Measurements from ENCODE around the gene C16orf90.

C16orf90 gene

GRCh38 chr16:3486506-3487215 lies 8.6 kb downstream of the C16orf90 start:
- CTCF ChIA-PET = interaction anchor here (0.7 kb wide), 1 partner anchor 224 kb away, joined by 4 read pairs; no protein-coding TSS in a partner anchor

GRCh38 chr16:3485821-3486505 lies 9.3 kb downstream of the C16orf90 start:
- CTCF ChIA-PET = interaction anchor here (0.7 kb wide), 1 partner anchor 224 kb away, joined by 4 read pairs; no protein-coding TSS in a partner anchor

More at GRCh38 chr16:3486506-3487215, 8.6 kb downstream of the C16orf90 start:
- Histone ChIP-seq H3K9me3 (ENCODE audit: control insufficient read depth, insufficient read depth, low read depth, low read length) (no peaks in the 10 kb centered on the region), H3K4me3 (ENCODE audit: low read depth, low read length) (no peak overlapping the region), H3K27ac (ENCODE audit: extremely low read depth, low read depth, low read length) (no peak overlapping the region), H3K36me3 (ENCODE audit: control insufficient read depth in 2 of 2, insufficient read depth in 1 of 2, low read length in 2 of 2) (peaks cover 0 to 63% of the 10 kb centered on the region in 2 experiments; a peak in 1 of 3 replicates), H3K4me1 (ENCODE audit: control insufficient read depth, insufficient read depth, low read length) (no peaks in the 10 kb centered on the region)
- no peak for TF ChIP-seq ZSCAN30 (tag by site-specific recombination; IDR thresholded peaks at IDR 0.05)
- TF ChIP-seq ZIC2 (tag by site-specific recombination; IDR thresholded peaks at IDR 0.05) = peak; percentile 99
- POLR2A ChIA-PET = no interaction called here

GRCh38 chr16:3485097-3485745 lies 10.1 kb downstream of the C16orf90 start:
- ChIA-PET POLR2A (no interaction called here), CTCF (no interaction called here)
- no peak overlapping the region for H3K4me3 ChIP-seq (ENCODE audit: low read depth, low read length)
- H3K9me3 ChIP-seq (ENCODE audit: control insufficient read depth, insufficient read depth, low read depth, low read length) = no peaks in the 10 kb centered on the region
- H3K27ac ChIP-seq (ENCODE audit: extremely low read depth, low read depth, low read length) = no peak overlapping the region
- peaks cover 0 to 71% of the 10 kb centered on the region in 2 experiments; a peak in 2 of 3 replicates for H3K36me3 ChIP-seq (ENCODE audit: control insufficient read depth in 2 of 2, insufficient read depth in 1 of 2, low read length in 2 of 2)
- H3K4me1 ChIP-seq (ENCODE audit: control insufficient read depth, insufficient read depth, low read length) = no peaks in the 10 kb centered on the region
- no peak for TF ChIP-seq SP2 (tag by site-specific recombination; IDR thresholded peaks at IDR 0.05)
- no peak for TF ChIP-seq TCF7L2 (IDR thresholded peaks at IDR 0.05; ENCODE audit: borderline replicate concordance, low read depth, low read length)
- TF ChIP-seq KLF16 (tag by site-specific recombination; IDR thresholded peaks at IDR 0.05) = no peak
- no peak for TF ChIP-seq ZBTB1 (tag by site-specific recombination; IDR thresholded peaks at IDR 0.05)
- TF ChIP-seq ZNF19 (tag by site-specific recombination; IDR thresholded peaks at IDR 0.05; ENCODE audit: low read depth) = no peak
- no peak for TF ChIP-seq ZBTB11 (tag by site-specific recombination; conservative IDR thresholded peaks at IDR 0.05; ENCODE audit: low read depth)
- TF ChIP-seq OSR2 (tag by site-specific recombination; IDR thresholded peaks at IDR 0.05) = no peak
- no peak for TF ChIP-seq ZNF692 (tag by site-specific recombination; IDR thresholded peaks at IDR 0.05)
- TF ChIP-seq ZFP69B (tag by site-specific recombination; IDR thresholded peaks at IDR 0.05) = no peak
- no peak for TF ChIP-seq ZNF146 (tag by site-specific recombination; IDR thresholded peaks at IDR 0.05)
- no peak for TF ChIP-seq ZNF449 (tag by site-specific recombination; IDR thresholded peaks at IDR 0.05)
- no peak for TF ChIP-seq AEBP2 (tag by site-specific recombination; IDR thresholded peaks at IDR 0.05; ENCODE audit: borderline replicate concordance)
- TF ChIP-seq ZNF248 (tag by site-specific recombination; IDR thresholded peaks at IDR 0.05) = no peak

More at GRCh38 chr16:3485821-3486505, 9.3 kb downstream of the C16orf90 start:
- Histone ChIP-seq H3K36me3 (ENCODE audit: control insufficient read depth in 2 of 2, insufficient read depth in 1 of 2, low read length in 2 of 2) (peaks cover 0 to 67% of the 10 kb centered on the region in 2 experiments; a peak in 2 of 3 replicates), H3K27ac (ENCODE audit: extremely low read depth, low read depth, low read length) (no peak overlapping the region), H3K4me3 (ENCODE audit: low read depth, low read length) (no peak overlapping the region), H3K4me1 (ENCODE audit: control insufficient read depth, insufficient read depth, low read length) (no peaks in the 10 kb centered on the region), H3K9me3 (ENCODE audit: control insufficient read depth, insufficient read depth, low read depth, low read length) (no peaks in the 10 kb centered on the region)
- POLR2A ChIA-PET = no interaction called here
- TF ChIP-seq ZNF639 (tag by site-specific recombination; IDR thresholded peaks at IDR 0.05) = no peak
- TF ChIP-seq ZNF146 (tag by site-specific recombination; IDR thresholded peaks at IDR 0.05) = no peak
- TF ChIP-seq ZNF548 (tag by site-specific recombination; IDR thresholded peaks at IDR 0.05) = no peak
- TF ChIP-seq ZNF394 (tag by site-specific recombination; IDR thresholded peaks at IDR 0.05; ENCODE audit: borderline replicate concordance) = no peak
- 0 out of 2 replicates have a peak, but pooled peaks have one; percentile 28 for TF ChIP-seq SCRT2 (tag by site-specific recombination; IDR thresholded peaks at IDR 0.05)

Data from HEK293 (cell line).